Large intestine (tissue), 3 donors: ENCODE data around the gene LDLRAD2. TPM values are rescaled to one million over a fixed set of nuclear protein-coding genes. Genes with fewer than 3 reads are reported as not detected.
A peak's percentile ranks its signal among the peaks of the same experiment; 100 is the strongest.

Experiments
- DNase-seq, 2 donors: peaks; one replicate each; pipeline versions ENCODE4 v3.0.0 to v3.0.0-alpha.2; 2013
- H3K27ac ChIP-seq: one replicate; pipeline ENCODE4 v1.5.1; 2013; ENCODE audit warnings: low read length
- H3K27me3 ChIP-seq: 2 replicates; pipeline ENCODE4 v1.6.1; 2013; ENCODE audit warnings: low read length; ENCODE audit not compliant: control insufficient read depth, insufficient read depth
- H3K36me3 ChIP-seq: 2 replicates; pipeline ENCODE4 v1.6.1; 2013; ENCODE audit warnings: low read length; ENCODE audit not compliant: control insufficient read depth, insufficient read depth
- H3K4me1 ChIP-seq: one replicate; pipeline ENCODE4 v1.6.1; 2013; ENCODE audit warnings: low read length; ENCODE audit not compliant: control insufficient read depth, insufficient read depth
- H3K4me3 ChIP-seq: one replicate; pipeline ENCODE4 v1.5.1; 2013; ENCODE audit warnings: low read length
- H3K9me3 ChIP-seq: one replicate; pipeline ENCODE4 v1.6.1; 2013; ENCODE audit warnings: mild to moderate bottlenecking, low read depth, low read length, moderate library complexity; ENCODE audit not compliant: control insufficient read depth
- WGBS: methylation state at CpG from one replicate; pipeline ENCODE4 v1.1.5; 2013; ENCODE audit warnings: low lambda C conversion rate; ENCODE audit not compliant: insufficient coverage; 5-methylcytosine and 5-hydroxymethylcytosine counted together
- polyA plus RNA-seq: library from polyadenylated mRNA; unstranded; fragments of 120-200 nt; gene quantifications from one replicate; pipeline ENCODE4 v1.2.1, GENCODE V29; 2013

LDLRAD2 gene
- polyA plus RNA-seq, 1 donor = 2.5 TPM

- Histone ChIP-seq H3K9me3 (peaks cover 7% of the 10 kb centered on the region), H3K36me3 (peaks cover 79% of the 10 kb centered on the region), H3K27ac (no peak overlapping the region), H3K4me3 (no peak overlapping the region), H3K4me1 (peaks cover 10% of the 10 kb centered on the region), H3K27me3 (no peaks in the 10 kb centered on the region)
- no CpG with 5 or more reads among the region's 19 CpGs for WGBS
- no peak for DNase-seq
These were observed 49.8 kb downstream of the LDLRAD2 start for GRCh38 chr1:21861602-21862429.

DNA sequence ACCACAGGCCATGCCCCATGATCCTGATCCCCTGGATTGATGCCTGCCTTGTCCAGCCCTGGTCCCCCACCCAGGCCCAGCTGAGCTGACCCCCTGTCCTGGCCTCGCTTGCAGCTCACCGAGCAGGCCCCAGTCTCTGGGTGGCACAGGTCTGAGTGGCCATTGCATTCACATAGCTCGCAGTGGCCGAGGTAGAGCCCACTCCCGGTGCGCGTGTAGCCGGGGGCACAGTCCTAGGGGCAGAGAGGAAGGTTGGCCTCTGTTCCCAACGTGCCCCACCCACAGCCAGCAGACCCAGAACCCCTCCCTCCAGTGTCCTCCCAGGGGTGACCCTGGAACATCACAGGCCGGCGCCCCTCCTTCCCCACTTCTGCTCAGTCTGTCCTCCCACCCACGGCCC is 51.9 kb downstream of the LDLRAD2 start:
- Histone ChIP-seq H3K9me3 (peaks cover 7% of the 10 kb centered on the region), H3K4me3 (no peak overlapping the region), H3K4me1 (peaks cover 10% of the 10 kb centered on the region), H3K36me3 (peaks cover 63% of the 10 kb centered on the region), H3K27ac (no peak overlapping the region), H3K27me3 (no peaks in the 10 kb centered on the region)
- no CpG with 5 or more reads among the region's 12 CpGs for WGBS
- no peak for DNase-seq

- Histone ChIP-seq H3K4me3 (no peak overlapping the region), H3K9me3 (peaks cover 7% of the 10 kb centered on the region), H3K27me3 (no peaks in the 10 kb centered on the region), H3K27ac (no peak overlapping the region), H3K4me1 (peaks cover 10% of the 10 kb centered on the region), H3K36me3 (peaks cover 58% of the 10 kb centered on the region)
- no CpG with 5 or more reads among the region's 27 CpGs for WGBS
- DNase-seq = no peak
These were observed 52.7 kb downstream of the LDLRAD2 start for GRCh38 chr1:21864730-21865129.

GRCh38 chr1:21865609-21865942 is 53.5 kb downstream of the LDLRAD2 start:
- peaks cover 7% of the 10 kb centered on the region for H3K9me3 ChIP-seq
- no peaks in the 10 kb centered on the region for H3K27me3 ChIP-seq
- H3K4me1 ChIP-seq = peaks cover 10% of the 10 kb centered on the region
- no peak overlapping the region for H3K27ac ChIP-seq
- H3K36me3 ChIP-seq = peaks cover 56% of the 10 kb centered on the region
- DNase-seq = no peak
- no peak overlapping the region for H3K4me3 ChIP-seq
- no CpG with 5 or more reads among the region's 7 CpGs for WGBS

DNA sequence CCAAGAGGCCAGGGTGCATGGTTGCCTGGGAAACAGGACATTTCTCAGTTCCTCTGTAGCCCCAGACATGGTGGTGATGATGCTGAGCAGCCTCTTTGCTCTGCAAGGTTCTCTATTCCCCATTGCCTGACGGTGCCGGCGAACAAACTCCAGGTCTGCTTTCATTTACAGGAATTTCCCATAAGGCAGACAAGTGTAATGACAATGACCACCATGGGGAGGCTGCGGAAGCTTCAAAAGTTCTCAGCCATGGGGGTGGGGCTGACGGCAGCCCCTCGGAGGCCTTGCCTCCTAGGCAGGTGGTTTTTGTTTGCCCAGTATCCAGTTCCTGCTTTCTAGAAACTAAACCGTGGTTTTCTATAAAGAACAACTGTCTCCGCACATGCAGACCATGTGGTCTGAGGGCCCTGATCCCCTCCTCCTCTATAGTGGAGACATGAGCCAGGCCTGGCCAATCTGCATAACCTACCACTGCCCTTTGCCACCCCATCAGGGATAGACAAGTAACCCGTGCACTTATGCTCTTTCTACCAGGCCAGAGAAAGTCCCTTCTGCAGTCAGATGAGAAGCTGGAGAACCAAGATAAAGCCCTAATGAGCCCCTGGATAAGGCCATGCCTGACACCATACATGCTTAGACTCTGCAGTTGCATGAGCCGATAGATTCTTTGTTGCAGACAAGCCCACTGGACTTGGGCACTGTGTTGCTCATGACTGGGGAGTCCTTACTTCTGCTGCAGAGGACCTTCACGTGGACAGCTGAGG is 54.1 kb downstream of the LDLRAD2 start:
- Histone ChIP-seq H3K27ac (peak overlapping the region; percentile 5), H3K27me3 (no peaks in the 10 kb centered on the region), H3K36me3 (peaks cover 55% of the 10 kb centered on the region), H3K4me3 (no peak overlapping the region), H3K4me1 (peaks cover 10% of the 10 kb centered on the region), H3K9me3 (peaks cover 7% of the 10 kb centered on the region)
- DNase-seq = peak; percentile 56 to 72
- WGBS = no CpG with 5 or more reads among the region's 11 CpGs

- peaks cover 10% of the 10 kb centered on the region for H3K4me1 ChIP-seq
- peaks cover 54% of the 10 kb centered on the region for H3K36me3 ChIP-seq
- H3K27me3 ChIP-seq = no peaks in the 10 kb centered on the region
- peak overlapping the region; percentile 20 for H3K27ac ChIP-seq
- peaks cover 3% of the 10 kb centered on the region for H3K9me3 ChIP-seq
- DNase-seq = no peak
- H3K4me3 ChIP-seq = no peak overlapping the region
- no CpG with 5 or more reads among the region's 1 CpG for WGBS
These were observed 54.6 kb downstream of the LDLRAD2 start for GRCh38 chr1:21866707-21867043.

DNA sequence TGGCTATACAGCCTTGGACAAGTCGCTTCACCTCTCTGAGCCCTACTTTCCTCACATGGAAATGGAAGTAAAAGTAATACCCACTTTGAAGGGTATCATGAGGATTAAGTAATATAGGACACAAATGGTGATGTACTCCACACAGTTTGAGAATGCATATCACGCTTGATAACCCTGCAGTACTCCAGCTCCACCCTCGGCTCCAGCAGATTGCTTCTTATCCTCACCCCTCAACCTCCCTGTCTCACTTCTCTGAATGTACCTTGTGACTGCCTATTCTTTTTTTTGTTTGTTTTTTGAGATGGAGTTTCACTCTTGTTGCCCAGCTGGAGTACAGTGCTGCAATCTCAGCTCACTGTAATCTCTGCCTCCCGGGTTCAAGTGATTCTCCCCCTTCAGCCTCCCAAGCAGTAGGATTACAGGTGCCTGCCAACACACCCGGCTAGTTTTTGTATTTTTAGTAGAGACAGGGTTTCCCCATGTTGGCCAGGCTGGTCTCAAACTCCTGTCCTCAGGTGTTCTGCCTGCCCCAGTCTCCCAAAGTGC is 55.5 kb downstream of the LDLRAD2 start:
- WGBS = no CpG with 5 or more reads among the region's 5 CpGs
- no peak overlapping the region for H3K4me3 ChIP-seq
- H3K27ac ChIP-seq = no peak overlapping the region
- H3K9me3 ChIP-seq = no peaks in the 10 kb centered on the region
- peaks cover 10% of the 10 kb centered on the region for H3K4me1 ChIP-seq
- H3K27me3 ChIP-seq = no peaks in the 10 kb centered on the region
- DNase-seq = peak in 1 of 2 donors; percentile 16
- peaks cover 57% of the 10 kb centered on the region for H3K36me3 ChIP-seq

DNA sequence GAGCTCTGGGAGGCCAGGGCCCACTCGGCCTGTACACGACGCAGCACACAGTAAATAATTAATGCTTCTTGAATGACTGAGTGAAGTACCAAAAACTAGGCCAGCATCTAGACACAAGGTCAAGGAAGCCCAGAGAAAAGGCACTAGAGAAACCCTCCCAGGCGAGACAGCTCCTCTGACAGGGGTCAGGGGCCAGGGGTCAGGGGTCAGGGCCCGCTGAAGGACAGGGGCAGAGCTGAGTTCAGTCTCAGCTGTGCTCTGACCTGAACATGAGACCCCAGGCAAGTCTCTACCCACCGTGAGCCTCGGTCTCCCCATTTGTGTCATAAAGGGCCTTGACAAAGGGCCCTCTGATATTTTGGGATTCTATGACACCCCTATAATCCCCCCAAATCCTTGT is 56.4 kb downstream of the LDLRAD2 start:
- DNase-seq = no peak
- Histone ChIP-seq H3K9me3 (no peaks in the 10 kb centered on the region), H3K4me3 (no peak overlapping the region), H3K27ac (no peak overlapping the region), H3K36me3 (peaks cover 65% of the 10 kb centered on the region), H3K27me3 (no peaks in the 10 kb centered on the region), H3K4me1 (peaks cover 10% of the 10 kb centered on the region)
- WGBS = no CpG with 5 or more reads among the region's 7 CpGs

DNA sequence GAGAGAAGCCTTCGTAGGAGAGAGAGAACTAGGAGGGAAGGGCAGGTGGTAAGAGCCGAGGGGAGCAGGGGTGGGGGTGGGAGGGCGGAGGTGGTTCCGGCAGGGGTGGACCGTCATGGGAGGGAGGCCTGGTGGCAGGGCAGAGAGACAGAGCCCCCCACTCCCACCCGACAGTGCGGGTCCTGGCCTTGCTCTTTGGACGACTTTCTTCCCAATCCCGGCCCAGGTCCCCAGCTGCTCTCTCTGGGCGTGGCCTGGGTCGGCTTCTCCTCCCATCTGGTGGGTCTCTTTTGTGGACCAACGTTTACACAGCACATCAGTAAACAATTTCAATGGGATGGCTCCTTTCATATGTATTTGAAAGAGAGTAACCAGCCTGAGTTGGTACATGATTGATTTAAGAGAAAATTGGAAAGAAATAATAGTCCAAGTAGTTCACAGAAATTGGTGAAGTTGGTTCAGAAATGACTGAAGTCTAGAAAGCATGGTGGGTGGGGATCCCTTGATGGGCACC is 56.9 kb downstream of the LDLRAD2 start:
- no peak for DNase-seq
- H3K27ac ChIP-seq = no peak overlapping the region
- peaks cover 10% of the 10 kb centered on the region for H3K4me1 ChIP-seq
- no peaks in the 10 kb centered on the region for H3K27me3 ChIP-seq
- WGBS = no CpG with 5 or more reads among the region's 12 CpGs
- no peaks in the 10 kb centered on the region for H3K9me3 ChIP-seq
- H3K36me3 ChIP-seq = peaks cover 67% of the 10 kb centered on the region
- H3K4me3 ChIP-seq = no peak overlapping the region

- H3K27me3 ChIP-seq = no peaks in the 10 kb centered on the region
- peaks cover 10% of the 10 kb centered on the region for H3K4me1 ChIP-seq
- H3K36me3 ChIP-seq = peaks cover 67% of the 10 kb centered on the region
- DNase-seq = no peak
- WGBS = no CpG with 5 or more reads among the region's 13 CpGs
- no peaks in the 10 kb centered on the region for H3K9me3 ChIP-seq
- H3K27ac ChIP-seq = no peak overlapping the region
- H3K4me3 ChIP-seq = no peak overlapping the region
These were observed 57.6 kb downstream of the LDLRAD2 start for GRCh38 chr1:21869620-21870121.
